GM13976 (cell line): ENCODE measurements around the gene ADAM11.
A peak's percentile ranks its signal among the peaks of the same experiment; 100 is the strongest.

Experiments used
- DNase-seq: peaks from one replicate; pipeline ENCODE4 v3.0.0; 2012; ENCODE audit warnings: low spot score
- in situ Hi-C: fragments of 300-500 bp; cut with MboI; formaldehyde crosslinking; loops from one replicate; pipeline ENCODE4 v1.12.0; 2022; ENCODE audit warnings: low sequenced_read_pairs, mixed read lengths, inconsistent platforms; ENCODE audit not compliant: unreplicated experiment
- TF ChIP-seq, protein P1 (sequence below): IDR thresholded peaks from 2 replicates; pipeline ENCODE4 v1.5.1; 2012; ENCODE audit warnings: borderline replicate concordance, mild to moderate bottlenecking; ENCODE audit not compliant: insufficient read depth; ENCODE audit errors: extremely low read depth, missing control alignments, control extremely low read depth

The ADAM11 gene

GRCh38 chr17:44775838-44776621 lies 17.2 kb downstream of the ADAM11 start:
- TF ChIP-seq, protein P1, sequence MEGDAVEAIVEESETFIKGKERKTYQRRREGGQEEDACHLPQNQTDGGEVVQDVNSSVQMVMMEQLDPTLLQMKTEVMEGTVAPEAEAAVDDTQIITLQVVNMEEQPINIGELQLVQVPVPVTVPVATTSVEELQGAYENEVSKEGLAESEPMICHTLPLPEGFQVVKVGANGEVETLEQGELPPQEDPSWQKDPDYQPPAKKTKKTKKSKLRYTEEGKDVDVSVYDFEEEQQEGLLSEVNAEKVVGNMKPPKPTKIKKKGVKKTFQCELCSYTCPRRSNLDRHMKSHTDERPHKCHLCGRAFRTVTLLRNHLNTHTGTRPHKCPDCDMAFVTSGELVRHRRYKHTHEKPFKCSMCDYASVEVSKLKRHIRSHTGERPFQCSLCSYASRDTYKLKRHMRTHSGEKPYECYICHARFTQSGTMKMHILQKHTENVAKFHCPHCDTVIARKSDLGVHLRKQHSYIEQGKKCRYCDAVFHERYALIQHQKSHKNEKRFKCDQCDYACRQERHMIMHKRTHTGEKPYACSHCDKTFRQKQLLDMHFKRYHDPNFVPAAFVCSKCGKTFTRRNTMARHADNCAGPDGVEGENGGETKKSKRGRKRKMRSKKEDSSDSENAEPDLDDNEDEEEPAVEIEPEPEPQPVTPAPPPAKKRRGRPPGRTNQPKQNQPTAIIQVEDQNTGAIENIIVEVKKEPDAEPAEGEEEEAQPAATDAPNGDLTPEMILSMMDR = no peak
- in situ Hi-C loops = loop anchor here (10.0 kb wide), 1 partner anchor 89 kb away; no protein-coding TSS in a partner anchor
- DNase-seq = no peak

- TF ChIP-seq, protein P1 = no peak
- in situ Hi-C loops = loop anchor here (10.0 kb wide), 1 partner anchor 88 kb away; no protein-coding TSS in a partner anchor
- no peak for DNase-seq
These were observed 18.0 kb downstream of the ADAM11 start for GRCh38 chr17:44776628-44777393.

DNA sequence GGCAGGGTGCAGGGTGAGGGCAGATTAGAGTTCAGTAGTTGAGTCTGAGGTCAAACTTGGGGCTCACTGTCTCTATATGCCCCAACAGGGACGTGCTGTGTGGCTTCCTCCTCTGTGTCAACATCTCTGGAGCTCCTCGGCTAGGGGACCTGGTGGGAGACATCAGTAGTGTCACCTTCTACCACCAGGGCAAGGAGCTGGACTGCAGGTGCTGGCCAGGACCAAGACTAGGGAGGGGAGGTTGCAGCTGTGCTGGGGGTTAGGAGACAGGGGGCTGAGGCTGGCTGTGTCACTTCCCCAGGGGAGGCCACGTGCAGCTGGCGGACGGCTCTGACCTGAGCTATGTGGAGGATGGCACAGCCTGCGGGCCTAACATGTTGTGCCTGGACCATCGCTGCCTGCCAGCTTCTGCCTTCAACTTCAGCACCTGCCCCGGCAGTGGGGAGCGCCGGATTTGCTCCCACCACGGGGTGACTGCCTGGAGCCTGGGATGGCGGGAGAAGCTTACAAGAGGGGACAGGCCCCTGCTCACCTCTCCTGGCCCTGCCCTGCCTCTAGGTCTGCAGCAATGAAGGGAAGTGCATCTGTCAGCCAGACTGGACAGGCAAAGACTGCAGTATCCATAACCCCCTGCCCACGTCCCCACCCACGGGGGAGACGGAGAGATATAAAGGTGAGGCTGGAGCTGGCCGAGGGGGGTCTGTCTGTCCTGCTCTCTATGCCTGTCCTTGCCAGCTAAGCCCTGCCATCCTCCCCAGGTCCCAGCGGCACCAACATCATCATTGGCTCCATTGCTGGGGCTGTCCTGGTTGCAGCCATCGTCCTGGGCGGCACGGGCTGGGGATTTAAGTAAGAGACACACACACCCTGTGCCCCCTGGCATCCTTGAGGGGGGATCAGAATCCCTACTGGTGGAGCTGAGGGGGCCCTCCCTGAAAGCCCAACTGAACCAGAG lies 18.9 kb downstream of the ADAM11 start:
- no peak for DNase-seq
- TF ChIP-seq, protein P1 = no peak
- in situ Hi-C loops = loop anchor here (10.0 kb wide), 1 partner anchor 87 kb away; no protein-coding TSS in a partner anchor

GRCh38 chr17:44778656-44779210 lies 19.9 kb downstream of the ADAM11 start:
- TF ChIP-seq, protein P1 = no peak

DNA sequence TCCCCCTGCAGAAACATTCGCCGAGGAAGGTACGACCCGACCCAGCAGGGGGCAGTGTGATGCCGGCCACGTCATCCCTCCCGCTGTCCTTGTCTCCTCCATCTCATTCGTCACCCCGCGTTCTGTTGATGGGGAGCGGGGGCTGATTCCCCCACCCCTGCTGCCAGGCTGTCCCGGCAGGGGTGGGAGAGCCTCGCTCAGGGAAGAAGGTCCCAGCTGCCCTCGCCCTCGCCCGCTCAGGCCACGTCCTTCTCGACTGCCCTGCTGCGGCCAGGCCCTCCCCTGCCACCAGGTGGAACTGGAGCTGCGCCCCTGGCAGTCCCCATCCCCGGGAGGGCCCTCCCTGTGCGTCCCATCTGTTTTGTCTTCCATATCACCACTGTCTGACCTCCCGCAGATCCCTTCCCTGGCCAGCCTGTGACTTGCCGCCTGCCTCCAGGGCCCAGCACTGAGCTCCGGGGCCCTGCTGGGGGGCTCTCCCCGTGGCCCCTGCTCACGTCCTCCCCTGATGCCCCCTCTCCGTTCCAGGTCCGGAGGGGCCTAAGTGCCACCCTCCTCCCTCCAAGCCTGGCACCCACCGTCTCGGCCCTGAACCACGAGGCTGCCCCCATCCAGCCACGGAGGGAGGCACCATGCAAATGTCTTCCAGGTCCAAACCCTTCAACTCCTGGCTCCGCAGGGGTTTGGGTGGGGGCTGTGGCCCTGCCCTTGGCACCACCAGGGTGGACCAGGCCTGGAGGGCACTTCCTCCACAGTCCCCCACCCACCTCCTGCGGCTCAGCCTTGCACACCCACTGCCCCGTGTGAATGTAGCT lies 20.6 kb downstream of the ADAM11 start:
- in situ Hi-C loops = loop anchor here (10.0 kb wide), 1 partner anchor 85 kb away; no protein-coding TSS in a partner anchor
- TF ChIP-seq, protein P1 = peak; percentile 90
- DNase-seq = peak; percentile 91

More at GRCh38 chr17:44778656-44779210, 19.9 kb downstream of the ADAM11 start:
- no peak for DNase-seq
- in situ Hi-C loops = loop anchor here (10.0 kb wide), 1 partner anchor 86 kb away; no protein-coding TSS in a partner anchor
